ENCODE results near the gene RNF144A. TPM values are rescaled to one million over a fixed set of nuclear protein-coding genes. Genes with fewer than 3 reads are reported as not detected.
A peak's percentile ranks its signal among the peaks of the same experiment; 100 is the strongest.

Gene RNF144A
- polyA plus RNA-seq, 3 donors = 0.30 to 0.68 (median 0.48) TPM

DNA sequence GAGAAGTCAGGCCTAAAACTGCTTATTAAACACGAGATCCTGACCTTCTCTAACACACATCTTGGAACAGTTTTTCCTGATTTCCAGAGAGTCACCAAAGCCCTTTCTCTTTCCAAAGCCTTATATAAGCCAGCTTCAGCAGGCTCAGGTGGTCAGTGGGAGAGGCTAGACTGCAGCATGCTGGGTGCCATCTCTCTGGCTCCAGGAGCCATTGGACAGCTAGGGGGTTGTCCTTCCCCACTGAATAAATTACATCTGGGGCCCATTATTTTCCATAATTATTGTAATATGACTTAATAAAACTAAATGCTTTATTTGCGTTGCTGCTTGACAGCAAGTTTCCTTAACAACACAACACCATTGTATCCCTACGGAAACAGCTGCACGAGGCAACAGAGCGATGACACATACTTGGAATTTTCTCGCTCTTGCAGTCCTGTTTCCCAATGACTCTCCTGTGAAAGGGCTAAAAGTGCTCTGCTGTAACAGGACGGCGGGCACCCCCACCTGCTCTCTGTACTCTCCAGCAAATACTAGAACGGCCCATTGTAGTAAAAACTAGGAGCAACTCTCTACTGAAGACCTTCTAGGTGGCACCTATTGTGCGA lies 160.6 kb downstream of the RNF144A start:
- Histone ChIP-seq H3K27me3 (ENCODE audit: control insufficient read depth in 2 of 2, insufficient read depth in 2 of 2, low read length in 2 of 2) (no peaks in the 10 kb centered on the region), H3K4me3 (replicated peaks in 1 of 3; ENCODE audit: low read depth in 2 of 3, low read length in 3 of 3) (no peak overlapping the region), H3K36me3 (replicated peaks in 1 of 2; ENCODE audit: control insufficient read depth in 1 of 2, insufficient read depth in 2 of 2, low read length in 2 of 2) (no peaks in the 10 kb centered on the region), H4K20me1 (ENCODE audit: insufficient read depth, low read length) (no peaks in the 10 kb centered on the region), H3K4me1 (ENCODE audit: control insufficient read depth in 1 of 2, insufficient read depth in 2 of 2, low read length in 2 of 2) (peaks cover 12 to 14% of the 10 kb centered on the region in 2 donors), H3K79me2 (ENCODE audit: insufficient read depth, low read length) (no peaks in the 10 kb centered on the region), H3K9ac (ENCODE audit: insufficient read depth, low read length, poor library complexity, severe bottlenecking) (no peak overlapping the region), H2AFZ (ENCODE audit: insufficient read depth, low read depth, low read length, poor library complexity, severe bottlenecking) (no peak overlapping the region), H3K4me2 (replicated peaks; ENCODE audit: extremely low read depth, low read length, poor library complexity, severe bottlenecking) (no peak overlapping the region), H3K9me3 (replicated peaks in 1 of 2; ENCODE audit: control insufficient read depth in 1 of 2, insufficient read depth in 1 of 2, low read length in 2 of 2) (peaks cover 0 to 4% of the 10 kb centered on the region in 2 donors), H3K27ac (ENCODE audit: low read depth in 1 of 2, low read length in 2 of 2) (no peak overlapping the region)
- Mint-ChIP-seq H3K9me3 (peaks cover 4 to 10% (median 7%) of the 10 kb centered on the region in 7 donors), H3K4me3 (no peak overlapping the region), H3K27ac (peak overlapping the region in 1 of 7 donors; percentile 19), H3K4me1 (peaks cover 15% of the 10 kb centered on the region), H3K27me3 (ENCODE audit: low read depth in 3 of 3) (peaks cover 0 to 4% (median 1%) of the 10 kb centered on the region in 3 donors), H3K36me3 (peaks cover 5 to 7% of the 10 kb centered on the region in 2 donors)
- WGBS (ENCODE audit: insufficient coverage) = 85% methylated on average over 8 of the region's 10 CpGs
- TF ChIP-seq, protein P1, sequence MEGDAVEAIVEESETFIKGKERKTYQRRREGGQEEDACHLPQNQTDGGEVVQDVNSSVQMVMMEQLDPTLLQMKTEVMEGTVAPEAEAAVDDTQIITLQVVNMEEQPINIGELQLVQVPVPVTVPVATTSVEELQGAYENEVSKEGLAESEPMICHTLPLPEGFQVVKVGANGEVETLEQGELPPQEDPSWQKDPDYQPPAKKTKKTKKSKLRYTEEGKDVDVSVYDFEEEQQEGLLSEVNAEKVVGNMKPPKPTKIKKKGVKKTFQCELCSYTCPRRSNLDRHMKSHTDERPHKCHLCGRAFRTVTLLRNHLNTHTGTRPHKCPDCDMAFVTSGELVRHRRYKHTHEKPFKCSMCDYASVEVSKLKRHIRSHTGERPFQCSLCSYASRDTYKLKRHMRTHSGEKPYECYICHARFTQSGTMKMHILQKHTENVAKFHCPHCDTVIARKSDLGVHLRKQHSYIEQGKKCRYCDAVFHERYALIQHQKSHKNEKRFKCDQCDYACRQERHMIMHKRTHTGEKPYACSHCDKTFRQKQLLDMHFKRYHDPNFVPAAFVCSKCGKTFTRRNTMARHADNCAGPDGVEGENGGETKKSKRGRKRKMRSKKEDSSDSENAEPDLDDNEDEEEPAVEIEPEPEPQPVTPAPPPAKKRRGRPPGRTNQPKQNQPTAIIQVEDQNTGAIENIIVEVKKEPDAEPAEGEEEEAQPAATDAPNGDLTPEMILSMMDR (IDR thresholded peaks at IDR 0.05) = no peak
- DNase-seq = no peak
- intact Hi-C loops (cut with micrococcal nuclease) = no loop called here

DNA sequence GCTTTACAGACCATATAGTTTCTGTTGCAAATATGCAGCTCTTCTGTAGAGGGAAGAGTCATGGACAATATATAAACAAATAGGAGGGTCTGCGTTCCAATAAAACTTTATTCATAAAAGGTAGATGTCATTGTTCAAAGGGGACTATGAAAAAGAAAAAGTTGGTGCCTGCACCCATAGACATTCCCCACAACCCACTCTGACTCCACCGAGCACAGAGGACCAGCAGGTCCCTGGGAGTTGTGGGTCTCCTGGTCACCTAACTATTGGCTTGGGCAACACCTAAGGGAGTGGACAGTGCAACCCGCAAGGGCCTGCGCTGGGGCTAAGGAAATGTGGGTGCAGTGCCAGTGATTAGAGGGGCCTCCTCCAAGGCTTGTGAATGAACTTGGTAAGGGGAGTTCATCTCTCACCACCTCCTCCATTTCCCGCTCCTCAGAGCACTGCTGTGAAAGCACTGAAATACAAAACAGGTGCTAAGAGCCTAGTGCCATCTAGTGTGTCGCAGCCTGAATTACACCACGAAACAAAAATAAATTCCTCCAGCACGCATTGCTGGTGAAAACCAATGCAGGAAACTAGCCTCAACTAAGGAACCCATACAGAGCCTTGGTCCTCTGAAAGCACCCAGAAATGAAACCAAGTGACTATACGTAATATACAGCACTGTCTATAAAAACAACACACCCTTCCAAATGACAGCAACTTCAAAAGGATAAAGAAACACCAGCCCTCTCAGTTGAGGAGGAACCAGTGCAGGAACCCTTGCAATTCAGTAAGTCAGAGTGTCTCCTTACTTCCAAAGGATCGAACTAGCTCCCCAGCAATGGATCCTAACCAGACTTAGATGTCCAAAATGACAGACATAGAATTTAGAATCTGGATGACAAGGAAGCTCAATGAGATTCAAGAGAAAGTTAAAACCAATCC lies 166.6 kb downstream of the RNF144A start:
- Histone ChIP-seq H3K4me3 (replicated peaks in 1 of 3; ENCODE audit: low read depth in 2 of 3, low read length in 3 of 3) (no peak overlapping the region), H2AFZ (ENCODE audit: insufficient read depth, low read depth, low read length, poor library complexity, severe bottlenecking) (no peak overlapping the region), H3K9ac (ENCODE audit: insufficient read depth, low read length, poor library complexity, severe bottlenecking) (no peak overlapping the region), H3K36me3 (replicated peaks in 1 of 2; ENCODE audit: control insufficient read depth in 1 of 2, insufficient read depth in 2 of 2, low read length in 2 of 2) (no peaks in the 10 kb centered on the region), H4K20me1 (ENCODE audit: insufficient read depth, low read length) (no peaks in the 10 kb centered on the region), H3K27ac (ENCODE audit: low read depth in 1 of 2, low read length in 2 of 2) (no peak overlapping the region), H3K79me2 (ENCODE audit: insufficient read depth, low read length) (no peaks in the 10 kb centered on the region), H3K4me2 (replicated peaks; ENCODE audit: extremely low read depth, low read length, poor library complexity, severe bottlenecking) (no peak overlapping the region), H3K27me3 (ENCODE audit: control insufficient read depth in 2 of 2, insufficient read depth in 2 of 2, low read length in 2 of 2) (no peaks in the 10 kb centered on the region), H3K9me3 (replicated peaks in 1 of 2; ENCODE audit: control insufficient read depth in 1 of 2, insufficient read depth in 1 of 2, low read length in 2 of 2) (peaks cover 8 to 9% of the 10 kb centered on the region in 2 donors), H3K4me1 (ENCODE audit: control insufficient read depth in 1 of 2, insufficient read depth in 2 of 2, low read length in 2 of 2) (no peaks in the 10 kb centered on the region)
- no peak overlapping the region for H3K27ac Mint-ChIP-seq
- peak in 2 of 3 donors; percentile 3 to 15 for DNase-seq
- H3K9me3 Mint-ChIP-seq = peaks cover 6 to 21% (median 13%) of the 10 kb centered on the region in 7 donors
- H3K27me3 Mint-ChIP-seq (ENCODE audit: low read depth in 3 of 3) = peaks cover 0 to 3% (median 1%) of the 10 kb centered on the region in 3 donors
- no peaks in the 10 kb centered on the region for H3K36me3 Mint-ChIP-seq
- H3K4me1 Mint-ChIP-seq = no peaks in the 10 kb centered on the region
- 99% methylated on average over 6 of the region's 10 CpGs for WGBS (ENCODE audit: insufficient coverage)
- intact Hi-C loops (cut with micrococcal nuclease) = loop anchor here in 1 of 2 donors (5.0 kb wide), 1 partner anchor 47 kb away; no protein-coding TSS in a partner anchor
- TF ChIP-seq, protein P1 (IDR thresholded peaks at IDR 0.05) = peak; percentile 68
- H3K4me3 Mint-ChIP-seq = no peak overlapping the region

Data from CD14-positive monocyte (primary cell).